ENCODE measurements around the gene SPTBN1.

SPTBN1 gene

DNA sequence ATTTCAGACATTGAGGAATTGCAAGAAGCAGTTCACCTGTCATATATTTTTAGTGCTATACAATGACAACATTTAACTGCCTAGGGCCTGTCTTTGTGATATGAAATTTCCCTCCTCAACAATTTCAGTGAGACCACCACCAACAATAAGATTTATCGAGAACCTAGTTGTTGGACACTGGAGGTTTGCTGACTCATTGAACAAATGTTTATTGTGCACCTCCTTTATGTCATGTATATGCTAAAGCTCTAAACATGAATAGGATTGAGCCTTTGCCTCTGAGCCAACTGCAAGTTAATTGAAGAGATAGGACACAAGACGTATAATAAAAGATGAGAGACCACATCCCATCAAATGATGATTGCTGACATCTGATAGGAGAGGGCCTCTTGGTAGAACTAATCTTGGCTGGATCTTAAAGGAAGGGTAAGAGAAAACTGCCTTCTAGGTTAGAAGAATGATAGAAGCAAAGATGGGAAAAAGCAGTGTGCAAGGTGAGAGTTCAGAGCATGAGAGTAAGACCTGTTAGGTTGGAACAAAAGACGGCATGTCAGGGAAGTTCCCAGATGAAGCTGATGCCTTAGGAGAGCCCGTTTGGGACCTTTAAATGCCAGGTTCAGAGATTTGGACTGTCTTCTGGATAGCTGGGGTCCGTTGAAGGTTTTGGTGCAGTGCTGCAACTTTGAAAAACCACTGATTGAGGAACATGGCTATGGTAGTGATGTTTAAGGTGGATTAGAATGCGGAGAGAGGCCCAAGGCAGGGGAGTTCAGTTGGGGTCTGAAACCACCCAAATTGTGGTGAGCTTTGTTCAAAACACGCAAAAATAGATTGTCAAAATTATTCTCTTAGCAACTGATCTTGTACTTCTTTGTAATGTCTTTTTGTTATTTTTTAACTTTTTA, 134.3 kb downstream of the SPTBN1 start:
- DNase-seq (ENCODE audit: low read depth in 2 of 2) = no peak

- no peak for DNase-seq (ENCODE audit: low read depth in 2 of 2)
Measured at GRCh38 chr2:54591551-54591950, 135.4 kb downstream of the SPTBN1 start.

DNA sequence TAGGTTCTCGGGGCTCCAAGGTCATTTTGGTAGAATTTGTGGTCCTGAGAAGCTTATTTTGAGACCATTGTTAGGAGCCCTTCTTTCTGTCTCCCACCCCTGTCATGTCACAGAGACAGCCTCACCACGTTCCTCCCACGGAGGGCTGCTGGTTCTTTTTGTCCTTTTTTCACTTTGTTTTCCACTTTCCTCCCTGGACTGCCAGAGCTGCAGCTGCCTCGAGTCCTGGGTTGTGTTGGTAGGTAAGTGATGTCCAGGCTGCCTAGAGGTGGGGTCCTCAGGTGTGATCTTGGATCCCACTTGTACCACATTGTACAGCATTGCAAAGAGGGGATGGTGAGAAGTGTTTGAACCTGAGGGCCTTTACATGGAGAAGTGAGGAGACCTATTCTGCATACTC, 137.1 kb downstream of the SPTBN1 start:
- DNase-seq (ENCODE audit: low read depth in 2 of 2) = no peak

DNA sequence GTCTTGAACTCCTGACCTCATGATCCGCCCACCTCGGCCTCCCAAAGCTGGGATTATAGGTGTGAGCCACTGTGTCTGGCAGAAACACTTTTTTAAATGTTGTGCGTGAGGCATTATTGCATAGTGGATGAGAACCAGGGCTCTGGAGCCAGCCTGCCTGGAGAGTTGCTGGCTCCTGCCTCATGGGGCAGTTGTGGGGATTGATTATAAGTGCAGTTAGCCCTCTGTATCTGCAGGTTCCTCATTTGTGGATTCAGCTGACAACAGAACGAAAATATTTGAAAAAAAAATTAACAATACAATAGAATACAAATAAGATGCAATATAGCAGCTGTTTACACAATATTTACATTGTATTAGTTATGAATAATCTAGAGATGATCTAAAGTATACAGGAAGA, 137.9 kb downstream of the SPTBN1 start:
- DNase-seq (ENCODE audit: low read depth in 2 of 2) = no peak

DNA sequence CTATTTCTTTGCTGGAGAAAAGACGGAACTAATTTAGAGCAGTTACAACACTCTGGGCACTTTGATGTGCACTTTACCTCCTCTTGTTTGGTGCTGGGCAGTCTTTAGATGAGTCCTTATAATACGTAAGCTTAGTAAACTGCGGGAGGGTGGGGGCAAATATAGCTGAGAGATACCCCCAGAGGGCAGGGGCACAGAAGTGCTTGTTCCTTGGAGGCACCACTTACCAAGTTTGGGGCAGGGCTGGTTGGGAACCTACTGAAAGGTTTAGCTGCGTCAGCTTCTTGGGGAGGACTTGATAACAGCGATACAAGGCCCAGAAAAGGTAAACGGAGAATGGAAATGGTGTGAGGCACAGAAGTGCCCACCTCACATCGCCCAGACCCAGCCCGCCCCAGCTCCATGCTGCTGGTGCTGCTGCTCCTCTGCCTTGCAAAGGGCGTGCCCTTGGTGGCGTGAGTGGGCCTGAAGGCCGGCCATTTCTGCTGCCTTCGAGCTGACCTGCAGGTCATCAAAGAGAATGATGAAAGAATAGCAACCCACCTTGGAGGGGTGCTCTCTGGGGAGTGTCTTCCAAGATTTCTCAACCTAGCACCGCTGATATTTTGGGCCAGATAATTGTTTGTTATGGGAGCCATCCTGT, 139.2 kb downstream of the SPTBN1 start:
- no peak for DNase-seq (ENCODE audit: low read depth in 2 of 2)

DNA sequence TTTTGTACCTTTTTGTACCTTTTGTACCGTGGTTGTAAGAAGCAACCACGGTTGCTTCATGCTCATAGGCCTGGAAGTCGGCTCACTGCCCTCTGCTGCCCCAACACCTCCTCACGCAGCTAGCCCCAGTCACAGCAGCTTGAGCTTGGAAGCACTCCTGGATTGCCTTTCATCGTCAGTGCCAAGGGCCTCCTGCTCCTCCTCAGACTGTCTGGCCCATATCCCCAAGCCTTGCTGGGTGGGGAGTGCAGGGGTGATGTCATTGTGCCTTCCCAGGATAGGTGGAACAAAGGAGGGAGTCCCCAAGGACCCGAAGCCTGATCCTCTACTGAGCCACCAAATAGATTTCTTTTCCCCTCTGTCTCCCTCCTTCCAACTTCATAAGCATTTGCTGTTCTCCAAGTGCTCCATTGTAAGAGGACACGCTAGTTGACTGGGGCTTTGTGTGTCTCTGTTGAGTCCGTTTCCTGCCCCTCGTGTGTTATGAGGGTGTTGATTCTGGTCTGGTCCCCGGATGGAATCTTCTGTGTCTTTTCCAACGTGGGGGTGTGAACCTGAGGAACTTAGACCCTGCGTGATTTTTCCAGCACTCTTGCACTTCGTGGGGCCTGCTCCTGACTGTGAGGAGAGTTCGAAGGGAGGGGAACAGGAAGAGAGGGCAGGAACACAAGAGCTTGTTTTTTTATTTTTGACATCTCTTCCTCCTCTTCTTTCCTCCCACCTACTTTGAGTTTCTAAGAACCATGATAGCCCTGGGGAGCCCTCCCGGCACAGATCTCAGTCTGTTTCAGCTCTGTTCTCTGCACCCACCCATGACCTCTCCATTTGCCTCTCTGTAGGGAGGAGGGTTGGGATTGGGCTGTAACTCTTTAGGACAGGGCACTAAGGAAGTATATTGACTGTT, 140.1 kb downstream of the SPTBN1 start:
- DNase-seq (ENCODE audit: low read depth in 2 of 2) = no peak

GRCh38 chr2:54597153-54597848, 141.2 kb downstream of the SPTBN1 start:
- DNase-seq (ENCODE audit: low read depth in 2 of 2) = no peak

DNA sequence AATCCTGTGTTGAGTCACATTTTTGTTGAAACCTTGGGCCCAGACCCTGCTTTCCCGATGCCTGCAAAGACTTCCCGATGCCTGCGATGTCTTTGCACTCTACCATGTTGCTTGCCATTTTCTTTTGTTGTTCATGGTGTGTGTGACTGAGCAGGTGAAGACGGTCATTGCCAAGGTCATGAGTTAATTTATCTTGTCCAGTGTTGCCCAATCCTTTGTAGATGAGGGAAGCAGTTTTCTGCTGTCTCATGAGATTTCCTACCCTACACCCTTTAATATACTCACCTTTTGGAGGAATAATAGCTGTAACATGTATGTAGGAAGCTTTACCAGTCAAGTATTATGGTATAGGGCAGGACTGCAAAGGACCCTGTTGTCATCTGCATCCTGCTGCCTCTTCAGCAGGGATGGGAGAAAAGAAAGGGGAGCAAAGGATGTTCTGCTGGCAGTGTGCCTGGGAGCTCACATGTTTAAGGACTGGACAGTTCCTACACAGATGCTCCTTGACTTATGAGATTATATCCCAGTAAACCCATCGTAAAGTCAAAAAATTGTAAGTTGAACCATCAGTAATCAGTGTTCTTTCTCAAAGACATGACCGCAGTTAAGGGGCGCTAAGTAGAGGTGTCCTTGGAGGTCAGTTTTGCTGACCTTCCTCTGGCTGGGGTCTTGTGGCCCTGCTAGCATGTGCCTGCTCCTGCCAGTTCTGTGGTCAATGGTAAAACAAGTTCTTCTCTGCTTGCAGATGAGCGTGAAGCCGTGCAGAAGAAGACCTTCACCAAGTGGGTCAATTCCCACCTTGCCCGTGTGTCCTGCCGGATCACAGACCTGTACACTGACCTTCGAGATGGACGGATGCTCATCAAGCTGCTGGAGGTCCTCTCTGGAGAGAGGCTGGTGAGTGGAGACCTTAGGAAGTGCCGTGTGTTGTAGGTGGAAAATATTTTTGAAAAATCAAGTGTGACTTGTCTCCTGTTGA, 142.5 kb downstream of the SPTBN1 start:
- DNase-seq (ENCODE audit: low read depth in 2 of 2) = no peak

GRCh38 chr2:54599326-54599710, 143.2 kb downstream of the SPTBN1 start:
- DNase-seq (ENCODE audit: low read depth in 2 of 2) = no peak

DNA sequence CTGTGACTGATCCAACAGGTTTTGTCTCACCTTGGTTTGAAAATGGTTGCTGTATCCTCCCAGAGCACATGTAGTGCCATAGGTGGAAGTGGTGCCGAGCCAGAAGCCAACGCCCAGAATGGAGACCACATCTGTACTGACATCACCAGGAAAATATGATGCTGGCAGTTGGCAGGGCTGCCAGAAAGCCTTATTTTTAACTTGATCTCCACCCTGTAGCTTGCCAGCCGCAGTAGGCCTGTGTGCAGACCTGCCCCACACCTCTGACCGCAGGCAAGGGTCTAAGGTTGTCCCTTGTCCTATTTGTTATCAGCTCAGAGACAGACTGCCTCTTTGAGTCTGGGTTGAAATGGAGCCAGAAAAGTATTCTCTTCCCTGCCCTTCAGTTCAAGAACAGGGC, 143.8 kb downstream of the SPTBN1 start:
- DNase-seq (ENCODE audit: low read depth in 2 of 2) = no peak

GRCh38 chr2:54601339-54601738, 145.2 kb downstream of the SPTBN1 start:
- no peak for DNase-seq (ENCODE audit: low read depth in 2 of 2)

DNA sequence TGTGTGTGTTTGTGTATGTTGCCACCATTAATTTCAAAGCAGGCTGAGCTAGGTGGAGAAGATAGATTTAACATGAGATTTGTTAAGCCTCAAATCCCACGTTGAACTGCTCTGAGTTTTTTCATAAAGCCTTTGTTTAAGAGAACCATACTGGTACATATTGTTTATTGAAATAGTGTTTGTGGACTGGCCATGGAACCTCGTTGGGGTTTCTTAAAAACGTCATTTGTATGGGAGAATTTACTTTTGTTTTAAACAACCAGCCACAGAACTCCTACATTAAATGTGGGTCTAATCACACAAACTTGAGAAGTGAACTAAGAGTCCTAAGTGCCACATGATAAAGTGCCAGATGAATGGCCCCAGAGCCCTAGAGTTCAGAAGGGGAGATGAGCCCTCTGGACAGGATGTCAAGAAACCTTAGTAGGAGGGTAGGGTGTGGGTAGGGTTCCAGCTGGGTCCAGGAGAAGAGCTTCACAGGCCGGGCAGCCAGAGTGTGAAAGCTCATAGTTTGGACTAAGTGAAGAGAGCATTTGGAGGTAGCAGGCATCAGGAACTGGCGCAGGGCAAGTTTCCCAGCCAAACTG, 146.7 kb downstream of the SPTBN1 start:
- no peak for DNase-seq (ENCODE audit: low read depth in 2 of 2)

DNA sequence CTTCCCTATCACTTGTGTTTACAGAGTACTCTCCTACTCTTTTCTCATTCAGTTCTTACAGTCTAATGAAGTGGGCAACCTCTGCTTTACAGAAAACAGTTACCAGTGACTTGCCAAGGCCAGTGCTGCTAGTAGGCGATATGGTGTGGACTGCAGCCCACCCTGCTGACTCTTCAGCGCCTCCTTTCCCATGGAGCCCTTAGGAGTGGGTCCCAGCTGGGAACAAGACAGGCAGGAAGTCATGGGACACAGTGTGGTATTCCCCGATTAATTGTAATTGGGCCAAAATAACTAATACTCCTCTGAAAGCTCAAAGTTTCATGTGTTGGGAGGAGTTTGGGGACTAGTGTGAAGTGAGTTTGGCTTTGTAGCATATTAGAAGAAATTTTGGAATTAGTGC, 147.2 kb downstream of the SPTBN1 start:
- no peak for DNase-seq (ENCODE audit: low read depth in 2 of 2)

GRCh38 chr2:54603796-54604195, 147.7 kb downstream of the SPTBN1 start:
- DNase-seq (ENCODE audit: low read depth in 2 of 2) = no peak

DNA sequence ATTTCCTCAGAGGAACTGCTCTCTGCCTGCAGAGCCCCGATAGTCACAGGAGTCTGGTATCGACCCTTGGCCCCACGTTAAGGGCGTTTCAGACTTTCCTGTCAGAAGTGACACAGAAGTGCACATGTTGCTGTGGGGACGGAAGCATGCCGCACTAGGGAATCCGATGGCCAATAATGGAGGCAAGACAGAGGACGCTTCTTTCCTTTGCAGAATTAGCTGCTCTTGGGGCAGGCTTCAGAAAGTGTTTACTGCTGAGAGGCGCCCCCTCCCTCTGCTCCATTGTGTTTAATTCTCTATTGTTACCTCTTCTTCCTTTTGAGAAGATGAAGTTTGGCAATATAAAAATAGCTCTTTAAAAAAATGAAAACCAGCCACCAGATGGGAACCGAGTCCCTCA, 148.7 kb downstream of the SPTBN1 start:
- DNase-seq (ENCODE audit: low read depth in 2 of 2) = no peak

DNA sequence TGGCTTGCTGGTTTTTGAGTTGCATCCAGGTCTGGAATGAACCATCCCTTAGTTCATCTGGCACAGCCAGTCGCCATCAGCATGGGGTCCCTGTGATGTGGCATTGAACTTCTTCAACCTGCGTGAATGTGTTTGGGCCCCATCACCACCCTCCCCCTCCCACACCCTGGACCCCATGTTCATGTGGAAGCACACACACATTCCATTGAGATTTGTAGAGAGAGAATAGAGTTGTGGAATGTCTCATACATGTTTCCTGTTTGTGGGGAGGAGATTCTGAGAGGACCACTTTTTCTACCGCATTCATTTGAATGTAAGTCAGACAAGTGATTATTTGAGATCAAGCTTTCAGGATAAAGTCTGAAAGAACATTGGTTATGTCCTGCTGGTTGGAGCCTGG, 149.7 kb downstream of the SPTBN1 start:
- DNase-seq (ENCODE audit: low read depth in 2 of 2) = no peak

GRCh38 chr2:54606393-54606958, 150.3 kb downstream of the SPTBN1 start:
- DNase-seq (ENCODE audit: low read depth in 2 of 2) = no peak

DNA sequence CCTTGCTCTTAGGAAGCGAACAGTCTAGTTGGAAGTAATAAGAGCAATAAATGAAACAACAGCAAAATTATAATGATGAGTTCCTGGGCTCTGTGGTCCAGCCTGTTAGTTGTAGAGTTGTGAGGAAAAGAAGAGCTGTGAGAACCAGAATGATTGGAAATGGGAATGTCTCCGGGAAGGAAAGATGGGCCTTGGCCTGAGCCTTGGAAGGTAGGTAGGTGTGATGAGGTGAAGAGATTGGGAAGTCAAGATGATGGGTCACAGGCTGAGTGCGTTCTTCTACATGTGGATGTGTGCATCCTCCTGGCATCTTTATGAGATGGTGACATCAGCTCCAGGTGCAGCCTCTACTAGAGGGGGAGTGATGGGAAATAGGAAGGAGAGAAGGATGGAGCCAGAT, 152.1 kb downstream of the SPTBN1 start:
- no peak for DNase-seq (ENCODE audit: low read depth in 2 of 2)

DNA sequence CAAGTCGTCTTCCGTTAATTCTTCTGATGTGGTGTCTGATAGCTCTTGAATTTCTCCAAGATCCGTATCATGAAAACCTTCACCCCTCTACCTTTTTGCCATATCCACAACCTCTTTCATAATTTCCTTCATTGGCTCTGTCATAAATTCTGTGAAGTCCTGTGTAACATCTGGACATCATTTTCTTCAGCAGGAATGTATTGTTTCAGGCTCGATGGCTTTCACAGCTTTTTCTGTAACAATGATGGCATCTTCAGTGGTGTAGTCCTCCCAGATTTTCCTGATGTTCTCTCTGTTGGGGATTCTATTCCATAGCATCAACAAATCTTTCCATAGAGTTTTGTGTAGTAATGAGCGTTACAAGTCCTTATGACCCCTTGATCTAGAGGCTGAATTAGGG, 153.1 kb downstream of the SPTBN1 start:
- DNase-seq (ENCODE audit: low read depth in 2 of 2) = no peak

GRCh38 chr2:54609647-54610046, 153.5 kb downstream of the SPTBN1 start:
- no peak for DNase-seq (ENCODE audit: low read depth in 2 of 2)
